ENCODE data around the gene CCDC43. TPM values are rescaled to one million over a fixed set of nuclear protein-coding genes. Genes with fewer than 3 reads are reported as not detected.
"Not testable (repeated sequence)": the region's sequence is repeated elsewhere in the genome, so short reads cannot be mapped to it uniquely, and the experiment has no call there.

The CCDC43 gene
- total RNA-seq, 1 experiment from 2014 or later: 50.4 TPM

- no TSS peak for BruUV-seq (replicated peaks)
- POLR2A ChIA-PET (ENCODE audit: unreplicated experiment): interaction anchor here (0.5 to 0.7 kb wide), 2 partner anchors 67 to 1366 kb away, joined by 4 to 10 read pairs; no protein-coding TSS in a partner anchor
- no peaks in the 10 kb centered on the region for H3K4me1 ChIP-seq (ENCODE audit: insufficient read depth, low read length)
- peak overlapping the region; percentile 31; the same call in 1 of the 2 replicates for H2AFZ ChIP-seq (ENCODE audit: low read length)
- TF ChIP-seq EZH2 (IDR thresholded peaks at IDR 0.05; ENCODE audit: low read length, unreplicated experiment): no peak
- TF ChIP-seq CTCF (conservative IDR thresholded peaks at IDR 0.05; ENCODE audit: low read depth, low read length): no peak
- no peak for TF ChIP-seq EZH2phosphoT487 (IDR thresholded peaks at IDR 0.05; ENCODE audit: borderline replicate concordance, low read length)
- no peaks in the 10 kb centered on the region for H3K36me3 ChIP-seq (ENCODE audit: low read depth, low read length)
- no peak overlapping the region for H3K4me2 ChIP-seq (ENCODE audit: low read length)
- no peak for ATAC-seq
- H3K27me3 ChIP-seq (ENCODE audit: low read length): no peaks in the 10 kb centered on the region
- H3K79me2 ChIP-seq (ENCODE audit: low read length): no peaks in the 10 kb centered on the region
- no peaks in the 10 kb centered on the region for H3K9me2 ChIP-seq (replicated peaks; ENCODE audit: low read length)
- no peak overlapping the region for H3K9ac ChIP-seq (ENCODE audit: low read length)
- CTCF ChIA-PET: interaction anchor here (0.5 kb wide), 1 partner anchor 114 kb away, joined by 3 read pairs; no protein-coding TSS in a partner anchor
- intact Hi-C loops (cut with micrococcal nuclease): loop anchor here (5.0 kb wide), 1 partner anchor 235 kb away; no protein-coding TSS in a partner anchor
- H4K20me1 ChIP-seq (ENCODE audit: low read length): no peaks in the 10 kb centered on the region
- no peak overlapping the region for H3K4me3 ChIP-seq (ENCODE audit: low read length)
- H3K9me3 ChIP-seq (ENCODE audit: low read length): no peaks in the 10 kb centered on the region
- no peak overlapping the region for H3K27ac ChIP-seq (ENCODE audit: low read length)
- H3F3A ChIP-seq (ENCODE audit: low read length, unreplicated experiment): no peaks in the 10 kb centered on the region
- peak; percentile 9 for DNase-seq
Observed at GRCh38 chr17:44637066-44637465, 52.5 kb downstream of the CCDC43 start.

GRCh38 chr17:44636562-44636961, 53.0 kb downstream of the CCDC43 start:
- H4K20me1 ChIP-seq (ENCODE audit: low read length): no peaks in the 10 kb centered on the region
- ATAC-seq (peak; percentile 80), DNase-seq (peak; percentile 68)
- ChIA-PET CTCF (no interaction called here), POLR2A (ENCODE audit: unreplicated experiment) (no interaction called here)
- TF ChIP-seq EZH2phosphoT487 (IDR thresholded peaks at IDR 0.05; ENCODE audit: borderline replicate concordance, low read length): no peak
- TF ChIP-seq CTCF (conservative IDR thresholded peaks at IDR 0.05; ENCODE audit: low read depth, low read length): peak; percentile 74
- no peak overlapping the region for H3K9ac ChIP-seq (ENCODE audit: low read length)
- H3K4me1 ChIP-seq (ENCODE audit: insufficient read depth, low read length): no peaks in the 10 kb centered on the region
- no peaks in the 10 kb centered on the region for H3F3A ChIP-seq (ENCODE audit: low read length, unreplicated experiment)
- no peak overlapping the region for H3K4me3 ChIP-seq (ENCODE audit: low read length)
- H3K36me3 ChIP-seq (ENCODE audit: low read depth, low read length): no peaks in the 10 kb centered on the region
- BruUV-seq (replicated peaks): no TSS peak
- H3K9me3 ChIP-seq (ENCODE audit: low read length): no peaks in the 10 kb centered on the region
- H3K4me2 ChIP-seq (ENCODE audit: low read length): no peak overlapping the region
- no peaks in the 10 kb centered on the region for H3K79me2 ChIP-seq (ENCODE audit: low read length)
- intact Hi-C loops (cut with micrococcal nuclease): loop anchor here (1.0 to 5.0 kb wide), 2 partner anchors 103 to 234 kb away; no protein-coding TSS in a partner anchor
- no peak overlapping the region for H2AFZ ChIP-seq (ENCODE audit: low read length)
- H3K27ac ChIP-seq (ENCODE audit: low read length): no peak overlapping the region
- no peaks in the 10 kb centered on the region for H3K27me3 ChIP-seq (ENCODE audit: low read length)
- H3K9me2 ChIP-seq (replicated peaks; ENCODE audit: low read length): no peaks in the 10 kb centered on the region

- H2AFZ ChIP-seq (ENCODE audit: low read length); intact Hi-C loops (cut with micrococcal nuclease); H3K4me1 ChIP-seq (ENCODE audit: insufficient read depth, low read length): not testable (repeated sequence)
Observed at GRCh38 chr17:44634401-44634800, 55.2 kb downstream of the CCDC43 start.

More at GRCh38 chr17:44634401-44634800, 55.2 kb downstream of the CCDC43 start:
- H3K79me2 ChIP-seq (ENCODE audit: low read length); ATAC-seq; H3K36me3 ChIP-seq (ENCODE audit: low read depth, low read length); H3K27me3 ChIP-seq (ENCODE audit: low read length); BruUV-seq (replicated peaks); H3K27ac ChIP-seq (ENCODE audit: low read length); H3K4me2 ChIP-seq (ENCODE audit: low read length); H3K9me3 ChIP-seq (ENCODE audit: low read length); H4K20me1 ChIP-seq (ENCODE audit: low read length); H3K4me3 ChIP-seq (ENCODE audit: low read length); H3F3A ChIP-seq (ENCODE audit: low read length, unreplicated experiment); DNase-seq; H3K9ac ChIP-seq (ENCODE audit: low read length); H3K9me2 ChIP-seq (replicated peaks; ENCODE audit: low read length); POLR2A ChIA-PET (ENCODE audit: unreplicated experiment): not testable (repeated sequence)
- CTCF ChIA-PET: interaction anchor here (0.6 kb wide), 1 partner anchor 100 kb away, joined by 4 read pairs; no protein-coding TSS in a partner anchor

Data from PC-3 (cell line).